PFSK-1 (cell line): ENCODE measurements around the gene RNF152.

ENCODE experiments used
- FOXP2 ChIP-seq: optimal IDR thresholded peaks from 2 replicates; pipeline ENCODE3; 2011; ENCODE audit warnings: borderline replicate concordance, control low read depth, inconsistent platforms; ENCODE audit not compliant: insufficient read depth; ENCODE audit errors: extremely low read length, extremely low read depth
- POLR2AphosphoS5 ChIP-seq: IDR thresholded peaks from 2 replicates; pipeline ENCODE4 v1.6.1; 2012; ENCODE audit warnings: low read depth, mild to moderate bottlenecking, control low read depth, low read length, moderate library complexity
- SIN3A ChIP-seq: IDR thresholded peaks from 2 replicates; pipeline ENCODE4 v1.6.1; 2012; ENCODE audit warnings: mild to moderate bottlenecking, low read length, moderate library complexity, borderline replicate concordance; ENCODE audit not compliant: insufficient read depth
- TAF1 ChIP-seq: IDR thresholded peaks from 2 replicates; pipeline ENCODE4 v1.6.1; 2012; ENCODE audit warnings: low read length, control low read depth, borderline replicate concordance; ENCODE audit not compliant: insufficient read depth
- TF ChIP-seq, protein P1 (sequence below), 2 experiments: IDR thresholded peaks; 2 replicates each; pipeline versions ENCODE4 v1.6.1 to v1.8.0; 2011 to 2012; ENCODE audit warnings: low read depth in 2 of 2, low read length in 2 of 2, control low read depth in 1 of 2, inconsistent platforms in 1 of 2, mild to moderate bottlenecking in 1 of 2, moderate library complexity in 1 of 2; ENCODE audit not compliant: insufficient read depth in 1 of 2

Gene RNF152

DNA sequence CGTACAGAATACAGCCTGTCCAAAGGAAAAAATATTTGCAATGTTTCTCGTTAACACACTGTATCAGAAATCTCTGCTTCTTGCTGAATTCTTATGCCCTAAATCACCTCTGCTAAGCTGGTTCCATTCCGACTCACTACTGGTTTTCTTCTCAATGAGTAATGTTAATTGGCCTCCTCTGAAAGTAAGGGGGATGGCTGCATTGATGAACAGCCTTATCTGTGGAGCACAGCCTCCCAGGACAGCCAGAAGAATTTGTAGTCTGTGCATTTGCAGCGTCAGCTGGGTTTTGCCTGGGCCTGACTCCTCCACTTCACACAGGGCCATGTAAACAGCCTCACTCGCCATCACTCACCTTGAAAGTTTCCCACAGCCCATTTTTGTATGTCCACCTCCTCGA is 127.7 kb downstream of the RNF152 start:
- no peak for TF ChIP-seq SIN3A
- TF ChIP-seq, protein P1, sequence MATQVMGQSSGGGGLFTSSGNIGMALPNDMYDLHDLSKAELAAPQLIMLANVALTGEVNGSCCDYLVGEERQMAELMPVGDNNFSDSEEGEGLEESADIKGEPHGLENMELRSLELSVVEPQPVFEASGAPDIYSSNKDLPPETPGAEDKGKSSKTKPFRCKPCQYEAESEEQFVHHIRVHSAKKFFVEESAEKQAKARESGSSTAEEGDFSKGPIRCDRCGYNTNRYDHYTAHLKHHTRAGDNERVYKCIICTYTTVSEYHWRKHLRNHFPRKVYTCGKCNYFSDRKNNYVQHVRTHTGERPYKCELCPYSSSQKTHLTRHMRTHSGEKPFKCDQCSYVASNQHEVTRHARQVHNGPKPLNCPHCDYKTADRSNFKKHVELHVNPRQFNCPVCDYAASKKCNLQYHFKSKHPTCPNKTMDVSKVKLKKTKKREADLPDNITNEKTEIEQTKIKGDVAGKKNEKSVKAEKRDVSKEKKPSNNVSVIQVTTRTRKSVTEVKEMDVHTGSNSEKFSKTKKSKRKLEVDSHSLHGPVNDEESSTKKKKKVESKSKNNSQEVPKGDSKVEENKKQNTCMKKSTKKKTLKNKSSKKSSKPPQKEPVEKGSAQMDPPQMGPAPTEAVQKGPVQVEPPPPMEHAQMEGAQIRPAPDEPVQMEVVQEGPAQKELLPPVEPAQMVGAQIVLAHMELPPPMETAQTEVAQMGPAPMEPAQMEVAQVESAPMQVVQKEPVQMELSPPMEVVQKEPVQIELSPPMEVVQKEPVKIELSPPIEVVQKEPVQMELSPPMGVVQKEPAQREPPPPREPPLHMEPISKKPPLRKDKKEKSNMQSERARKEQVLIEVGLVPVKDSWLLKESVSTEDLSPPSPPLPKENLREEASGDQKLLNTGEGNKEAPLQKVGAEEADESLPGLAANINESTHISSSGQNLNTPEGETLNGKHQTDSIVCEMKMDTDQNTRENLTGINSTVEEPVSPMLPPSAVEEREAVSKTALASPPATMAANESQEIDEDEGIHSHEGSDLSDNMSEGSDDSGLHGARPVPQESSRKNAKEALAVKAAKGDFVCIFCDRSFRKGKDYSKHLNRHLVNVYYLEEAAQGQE (IDR thresholded peaks at IDR 0.05; ENCODE audit: insufficient read depth in 1 of 2, low read depth in 2 of 2, low read length in 2 of 2): no peak
- TF ChIP-seq TAF1: no peak
- no peak for TF ChIP-seq POLR2AphosphoS5
- no peak for TF ChIP-seq FOXP2

DNA sequence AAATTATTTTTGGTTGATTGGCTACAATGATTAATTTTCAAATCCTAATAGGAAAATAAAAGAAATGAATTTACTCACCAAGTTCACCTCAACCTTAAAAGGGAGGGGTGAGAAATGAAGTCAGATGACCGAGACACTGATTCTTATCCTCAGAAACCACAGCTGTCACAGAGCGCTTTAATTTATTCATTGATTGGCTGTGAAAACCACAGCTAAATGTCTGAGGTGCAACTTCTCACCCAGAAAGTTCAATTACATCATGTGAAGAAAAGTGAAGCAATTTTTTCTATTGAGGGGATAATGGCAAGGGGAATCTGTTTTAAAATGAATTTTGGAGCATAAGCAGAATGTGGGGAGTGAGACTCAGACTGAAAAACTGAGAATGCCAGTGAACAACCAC is 128.4 kb downstream of the RNF152 start:
- TF ChIP-seq SIN3A: no peak
- no peak for TF ChIP-seq FOXP2
- TF ChIP-seq, protein P1 (IDR thresholded peaks at IDR 0.05; ENCODE audit: insufficient read depth in 1 of 2, low read depth in 2 of 2, low read length in 2 of 2): no peak
- TF ChIP-seq TAF1: no peak
- no peak for TF ChIP-seq POLR2AphosphoS5

DNA sequence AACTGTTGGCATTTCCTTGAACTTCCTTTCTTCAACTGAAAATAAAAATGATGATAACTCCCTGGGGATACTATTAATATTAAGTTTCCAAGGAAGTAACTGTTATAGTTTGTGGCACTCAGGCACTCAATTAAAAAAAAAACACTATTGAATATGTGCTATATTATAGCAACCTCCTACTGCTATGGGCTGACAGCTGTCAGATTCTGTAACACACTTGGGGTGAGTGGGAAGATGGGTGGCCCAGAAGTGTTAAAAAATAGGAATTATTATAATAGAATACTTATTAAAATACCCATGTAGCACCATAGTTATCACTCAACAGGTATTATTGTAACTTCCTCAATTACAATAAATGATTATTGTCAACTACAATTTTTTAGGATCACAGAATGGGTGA is 130.9 kb downstream of the RNF152 start:
- TF ChIP-seq TAF1: no peak
- TF ChIP-seq, protein P1 (IDR thresholded peaks at IDR 0.05; ENCODE audit: insufficient read depth in 1 of 2, low read depth in 2 of 2, low read length in 2 of 2): no peak
- TF ChIP-seq SIN3A: no peak
- TF ChIP-seq POLR2AphosphoS5: no peak
- TF ChIP-seq FOXP2: no peak
